Upper lobe of left lung (tissue), 4 donors: ENCODE results near the gene VENTX.

Experiments used
- EP300 ChIP-seq, 4 donors: sonication (generic); formaldehyde crosslinking; IDR thresholded peaks; one replicate each; pipeline ENCODE4 v1.5.1; 2017; ENCODE audit warnings: antibody characterized with exemption in 4 of 4, control low read depth in 2 of 4
- POLR2A ChIP-seq, 4 donors: fragments of 450-650 bp; IDR thresholded peaks; one replicate each; pipeline ENCODE4 v1.5.1; 2016 to 2017; ENCODE audit warnings: antibody characterized with exemption in 4 of 4, mild to moderate bottlenecking in 2 of 4
- TF ChIP-seq, protein P1 (sequence below), 6 experiments: fragments of 450-650 bp in 4 of 6; fragments of 200-600 bp in 2 of 6; sonication (generic) in 2 of 6; IDR thresholded peaks; one replicate each; pipeline ENCODE4 v1.5.1; 2016 to 2019; ENCODE audit warnings: antibody characterized with exemption in 6 of 6

DNA sequence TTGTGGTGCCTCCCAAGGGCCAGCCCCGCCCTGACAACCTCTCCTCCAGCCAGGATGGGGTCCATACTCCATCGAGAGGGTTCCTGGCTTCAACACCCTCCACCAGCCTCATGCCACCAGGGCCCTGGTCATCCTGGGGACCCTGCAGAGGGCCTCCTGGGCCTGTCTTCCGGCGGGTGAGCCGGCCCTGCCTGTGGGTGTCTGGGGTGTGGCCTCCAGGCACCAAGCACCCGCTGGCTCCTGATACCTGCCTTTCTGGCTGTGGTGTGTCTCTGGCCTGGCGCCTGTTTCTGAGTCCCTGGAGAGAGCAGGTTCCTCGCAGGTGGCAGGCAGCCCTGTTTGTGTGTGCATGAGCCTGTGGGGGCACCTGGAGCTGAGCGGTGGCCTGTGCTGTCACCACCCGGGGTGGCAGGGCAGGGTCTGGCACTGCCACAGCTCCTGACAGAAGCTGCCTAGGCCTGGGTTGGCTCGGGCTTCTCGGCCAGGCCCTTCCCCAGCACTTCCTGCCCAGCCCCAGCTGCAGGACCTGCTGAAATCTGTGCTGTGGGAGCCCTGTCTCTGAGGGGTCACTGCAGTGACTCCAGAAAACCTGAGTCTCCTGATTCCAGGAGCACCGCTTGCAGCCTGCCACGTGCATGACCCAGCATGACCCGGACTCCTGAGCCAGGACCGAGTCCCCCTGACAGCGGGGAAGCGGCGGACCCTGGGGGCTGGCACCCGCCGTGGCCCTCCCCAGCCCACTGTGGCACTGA is 20.6 kb downstream of the VENTX start:
- TF ChIP-seq, protein P1, sequence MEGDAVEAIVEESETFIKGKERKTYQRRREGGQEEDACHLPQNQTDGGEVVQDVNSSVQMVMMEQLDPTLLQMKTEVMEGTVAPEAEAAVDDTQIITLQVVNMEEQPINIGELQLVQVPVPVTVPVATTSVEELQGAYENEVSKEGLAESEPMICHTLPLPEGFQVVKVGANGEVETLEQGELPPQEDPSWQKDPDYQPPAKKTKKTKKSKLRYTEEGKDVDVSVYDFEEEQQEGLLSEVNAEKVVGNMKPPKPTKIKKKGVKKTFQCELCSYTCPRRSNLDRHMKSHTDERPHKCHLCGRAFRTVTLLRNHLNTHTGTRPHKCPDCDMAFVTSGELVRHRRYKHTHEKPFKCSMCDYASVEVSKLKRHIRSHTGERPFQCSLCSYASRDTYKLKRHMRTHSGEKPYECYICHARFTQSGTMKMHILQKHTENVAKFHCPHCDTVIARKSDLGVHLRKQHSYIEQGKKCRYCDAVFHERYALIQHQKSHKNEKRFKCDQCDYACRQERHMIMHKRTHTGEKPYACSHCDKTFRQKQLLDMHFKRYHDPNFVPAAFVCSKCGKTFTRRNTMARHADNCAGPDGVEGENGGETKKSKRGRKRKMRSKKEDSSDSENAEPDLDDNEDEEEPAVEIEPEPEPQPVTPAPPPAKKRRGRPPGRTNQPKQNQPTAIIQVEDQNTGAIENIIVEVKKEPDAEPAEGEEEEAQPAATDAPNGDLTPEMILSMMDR (IDR thresholded peaks at IDR 0.05): no peak
- no peak for TF ChIP-seq POLR2A (IDR thresholded peaks at IDR 0.05)
- TF ChIP-seq EP300 (IDR thresholded peaks at IDR 0.05): no peak
